Suprapubic skin (tissue), 4 donors: ENCODE measurements around the gene SMARCC1. TPM values are rescaled to one million over a fixed set of nuclear protein-coding genes. Genes with fewer than 3 reads are reported as not detected.

Source experiments
- DNase-seq, 2 donors: peaks; one replicate each; pipeline ENCODE4 v3.0.0-alpha.2; 2019; ENCODE audit warnings: low spot score in 2 of 2
- H3K27ac ChIP-seq: fragments of 200-600 bp; sonication (generic); one replicate; pipeline ENCODE4 v1.5.1; 2019
- H3K27me3 ChIP-seq: fragments of 200-600 bp; sonication (generic); one replicate; pipeline ENCODE4 v1.5.1; 2019
- H3K36me3 ChIP-seq: fragments of 200-600 bp; sonication (generic); one replicate; pipeline ENCODE4 v1.5.1; 2019
- H3K4me1 ChIP-seq: fragments of 200-600 bp; sonication (generic); one replicate; pipeline ENCODE4 v1.5.1; 2019
- H3K4me3 ChIP-seq: fragments of 200-600 bp; sonication (generic); one replicate; pipeline ENCODE4 v1.5.1; 2019; ENCODE audit warnings: mild to moderate bottlenecking
- H3K9me3 ChIP-seq: fragments of 200-600 bp; sonication (generic); one replicate; pipeline ENCODE4 v1.5.1; 2019
- CTCF ChIP-seq, 2 donors: fragments of 200-600 bp in 1 of 2; fragments of 450-650 bp in 1 of 2; sonication (generic) in 1 of 2; IDR thresholded peaks; one replicate each; pipeline ENCODE4 v1.5.1; 2016 to 2019; ENCODE audit warnings: antibody characterized with exemption in 2 of 2, mild to moderate bottlenecking in 1 of 2, moderate library complexity in 1 of 2
- EP300 ChIP-seq: sonication (generic); formaldehyde crosslinking; IDR thresholded peaks from one replicate; pipeline ENCODE4 v1.6.1; 2017; ENCODE audit warnings: antibody characterized with exemption
- POLR2A ChIP-seq, 2 donors: fragments of 450-650 bp; IDR thresholded peaks; one replicate each; pipeline ENCODE4 v1.6.1; 2017; ENCODE audit warnings: antibody characterized with exemption in 2 of 2, mild to moderate bottlenecking in 2 of 2, moderate library complexity in 2 of 2
- POLR2AphosphoS5 ChIP-seq, 3 donors: sonication (generic); formaldehyde crosslinking; IDR thresholded peaks; one replicate each; pipeline ENCODE4 v1.6.1; 2017; ENCODE audit warnings: antibody characterized with exemption in 3 of 3
- WGBS: methylation state at CpG from one replicate; pipeline ENCODE4 v1.1.5; 2018; 5-methylcytosine and 5-hydroxymethylcytosine counted together
- total RNA-seq, 4 donors: library from RNA; depleted of rRNA; stranded (reverse); fragments of >200 nt; gene quantifications; one replicate each; pipeline ENCODE4 v1.1.0, GENCODE V29; 2016

The SMARCC1 gene
- total RNA-seq, 4 donors from 2014 or later: 41.0 to 75.5 (median 58.1) TPM

GRCh38 chr3:47612178-47612577 lies 169.5 kb downstream of the SMARCC1 start:
- no peak for DNase-seq
- Histone ChIP-seq H3K36me3 (peaks cover 47% of the 10 kb centered on the region), H3K27me3 (no peaks in the 10 kb centered on the region), H3K4me3 (no peak overlapping the region), H3K9me3 (no peaks in the 10 kb centered on the region), H3K4me1 (no peaks in the 10 kb centered on the region), H3K27ac (no peak overlapping the region)
- TF ChIP-seq CTCF (IDR thresholded peaks at IDR 0.05) (no peak), POLR2AphosphoS5 (IDR thresholded peaks at IDR 0.05) (no peak), POLR2A (IDR thresholded peaks at IDR 0.05) (no peak), EP300 (no peak)

- TF ChIP-seq EP300: no peak
- no peak for TF ChIP-seq POLR2AphosphoS5 (IDR thresholded peaks at IDR 0.05)
- no peak for TF ChIP-seq CTCF (IDR thresholded peaks at IDR 0.05)
- no peak for TF ChIP-seq POLR2A (IDR thresholded peaks at IDR 0.05)
- peaks cover 44% of the 10 kb centered on the region for H3K36me3 ChIP-seq
- DNase-seq: no peak
- H3K4me3 ChIP-seq: no peak overlapping the region
- no peaks in the 10 kb centered on the region for H3K9me3 ChIP-seq
- no peaks in the 10 kb centered on the region for H3K27me3 ChIP-seq
- H3K4me1 ChIP-seq: no peaks in the 10 kb centered on the region
- WGBS: 78% methylated on average over 2 of the region's 2 CpGs
- no peak overlapping the region for H3K27ac ChIP-seq
Observed at GRCh38 chr3:47611576-47611975, 170.1 kb downstream of the SMARCC1 start.

GRCh38 chr3:47610583-47610982 lies 171.1 kb downstream of the SMARCC1 start:
- H3K4me3 ChIP-seq: no peak overlapping the region
- peaks cover 42% of the 10 kb centered on the region for H3K36me3 ChIP-seq
- no peaks in the 10 kb centered on the region for H3K27me3 ChIP-seq
- no peak overlapping the region for H3K27ac ChIP-seq
- no peak for DNase-seq
- no peaks in the 10 kb centered on the region for H3K9me3 ChIP-seq
- no peaks in the 10 kb centered on the region for H3K4me1 ChIP-seq
- TF ChIP-seq CTCF (IDR thresholded peaks at IDR 0.05) (no peak), POLR2A (IDR thresholded peaks at IDR 0.05) (no peak), POLR2AphosphoS5 (IDR thresholded peaks at IDR 0.05) (no peak), EP300 (no peak)
- WGBS: 86% methylated on average over 3 of the region's 3 CpGs

- Histone ChIP-seq H3K27ac (no peak overlapping the region), H3K27me3 (no peaks in the 10 kb centered on the region), H3K36me3 (peaks cover 52% of the 10 kb centered on the region), H3K4me3 (no peak overlapping the region), H3K9me3 (no peaks in the 10 kb centered on the region), H3K4me1 (no peaks in the 10 kb centered on the region)
- no peak for DNase-seq
- 95% methylated on average over 2 of the region's 2 CpGs for WGBS
- TF ChIP-seq POLR2AphosphoS5 (IDR thresholded peaks at IDR 0.05) (no peak), POLR2A (IDR thresholded peaks at IDR 0.05) (no peak), CTCF (IDR thresholded peaks at IDR 0.05) (no peak), EP300 (no peak)
Observed at GRCh38 chr3:47607335-47607734, 174.4 kb downstream of the SMARCC1 start.

GRCh38 chr3:47606165-47606564 lies 175.5 kb downstream of the SMARCC1 start:
- no peak for TF ChIP-seq EP300
- no peak for TF ChIP-seq POLR2AphosphoS5 (IDR thresholded peaks at IDR 0.05)
- no peak for TF ChIP-seq POLR2A (IDR thresholded peaks at IDR 0.05)
- Histone ChIP-seq H3K4me3 (no peak overlapping the region), H3K27me3 (no peaks in the 10 kb centered on the region), H3K4me1 (no peaks in the 10 kb centered on the region), H3K27ac (no peak overlapping the region), H3K36me3 (peaks cover 52% of the 10 kb centered on the region), H3K9me3 (no peaks in the 10 kb centered on the region)
- no peak for DNase-seq
- whole genome bisulfite sequencing: 91% methylated on average over 5 of the region's 5 CpGs

- Histone ChIP-seq H3K27me3 (no peaks in the 10 kb centered on the region), H3K9me3 (no peaks in the 10 kb centered on the region), H3K27ac (no peak overlapping the region), H3K4me1 (no peaks in the 10 kb centered on the region), H3K4me3 (no peak overlapping the region), H3K36me3 (peaks cover 51% of the 10 kb centered on the region)
- no peak for DNase-seq
- no peak for TF ChIP-seq EP300
- TF ChIP-seq CTCF (IDR thresholded peaks at IDR 0.05): no peak
- TF ChIP-seq POLR2A (IDR thresholded peaks at IDR 0.05): no peak
- no peak for TF ChIP-seq POLR2AphosphoS5 (IDR thresholded peaks at IDR 0.05)
- WGBS: 82% methylated on average over 2 of the region's 2 CpGs
Observed at GRCh38 chr3:47605652-47606051, 176.0 kb downstream of the SMARCC1 start.
